ENCODE data around the gene CSPG4.
"Not testable (repeated sequence)": the region's sequence is repeated elsewhere in the genome, so short reads cannot be mapped to it uniquely, and the experiment has no call there.

The CSPG4 gene

GRCh38 chr15:75704263-75704615 lies 8.4 kb downstream of the CSPG4 start:
- DNase-seq, result no peak

- not testable (repeated sequence) for DNase-seq
Observed at GRCh38 chr15:75703440-75704262, 9.0 kb downstream of the CSPG4 start.

- no peak for DNase-seq
Observed at GRCh38 chr15:75702436-75702835, 10.2 kb downstream of the CSPG4 start.

GRCh38 chr15:75701071-75702003 lies 11.3 kb downstream of the CSPG4 start:
- DNase-seq, result not testable (repeated sequence)

- peak; percentile 81 to 84 for DNase-seq
Observed at GRCh38 chr15:75699961-75700874, 12.4 kb downstream of the CSPG4 start.

- peak; percentile 31 to 42 for DNase-seq
Observed at GRCh38 chr15:75699517-75699916, 13.1 kb downstream of the CSPG4 start.

GRCh38 chr15:75697974-75698747 lies 14.5 kb downstream of the CSPG4 start:
- not testable (repeated sequence) for DNase-seq

- DNase-seq, result no peak
Observed at GRCh38 chr15:75697523-75697922, 15.1 kb downstream of the CSPG4 start.

GRCh38 chr15:75696854-75697259 lies 15.8 kb downstream of the CSPG4 start:
- DNase-seq, result no peak

GRCh38 chr15:75696311-75696720 lies 16.3 kb downstream of the CSPG4 start:
- DNase-seq, result peak; percentile 53 to 79

GRCh38 chr15:75695634-75696310 lies 16.9 kb downstream of the CSPG4 start:
- no peak for DNase-seq

GRCh38 chr15:75695220-75695619 lies 17.4 kb downstream of the CSPG4 start:
- DNase-seq, result no peak

- peak in 1 of 2 donors; percentile 10 for DNase-seq
Observed at GRCh38 chr15:75694241-75695182, 18.1 kb downstream of the CSPG4 start.

GRCh38 chr15:75693501-75694240 lies 19.0 kb downstream of the CSPG4 start:
- no peak for DNase-seq

GRCh38 chr15:75693028-75693427 lies 19.6 kb downstream of the CSPG4 start:
- DNase-seq, result not testable (repeated sequence)

GRCh38 chr15:75692311-75692710 lies 20.3 kb downstream of the CSPG4 start:
- not testable (repeated sequence) for DNase-seq

- not testable (repeated sequence) for DNase-seq
Observed at GRCh38 chr15:75689429-75689828, 23.2 kb downstream of the CSPG4 start.

- no peak for DNase-seq
Observed at GRCh38 chr15:75688831-75689230, 23.8 kb downstream of the CSPG4 start.

GRCh38 chr15:75688278-75688557 lies 24.4 kb downstream of the CSPG4 start:
- DNase-seq, result no peak

Measured in inflammatory macrophage treated with lipopolysaccharide for 1 hour (primary cell).